Stimulated activated CD4-positive, alpha-beta T cell treated with anti-CD3 and anti-CD28 coated beads, Interleukin-1b, Interleukin-23, amount 100 ng/mL, for 24 hours (primary cell): ENCODE data around the gene FAM187B.

Experiments
- DNase-seq, 4 experiments: peaks; one replicate each; pipeline ENCODE4 v3.0.0-alpha.2; 2020; ENCODE audit warnings: low read depth in 4 of 4, low spot score in 1 of 4

The FAM187B gene

DNA sequence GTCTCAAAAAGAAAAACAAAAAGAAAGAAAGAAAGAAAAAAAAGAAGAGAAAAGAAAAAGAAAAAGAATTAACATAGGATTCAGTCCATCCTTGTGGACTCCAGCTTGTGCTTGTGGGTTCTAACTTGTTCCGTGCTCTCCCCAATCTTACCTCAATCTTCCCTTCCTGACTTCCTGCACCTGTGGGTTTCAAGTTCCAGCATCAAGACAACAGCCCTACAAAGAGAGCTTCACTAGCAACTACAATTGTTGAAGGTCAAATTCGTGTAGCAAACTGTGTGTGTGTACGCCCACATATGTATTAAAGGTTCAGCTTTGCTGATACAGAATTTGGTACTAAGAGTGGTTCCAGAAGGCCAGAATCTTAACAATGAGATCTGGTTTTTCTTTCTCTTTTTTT lies 48.7 kb downstream of the FAM187B start:
- DNase-seq = no peak

DNA sequence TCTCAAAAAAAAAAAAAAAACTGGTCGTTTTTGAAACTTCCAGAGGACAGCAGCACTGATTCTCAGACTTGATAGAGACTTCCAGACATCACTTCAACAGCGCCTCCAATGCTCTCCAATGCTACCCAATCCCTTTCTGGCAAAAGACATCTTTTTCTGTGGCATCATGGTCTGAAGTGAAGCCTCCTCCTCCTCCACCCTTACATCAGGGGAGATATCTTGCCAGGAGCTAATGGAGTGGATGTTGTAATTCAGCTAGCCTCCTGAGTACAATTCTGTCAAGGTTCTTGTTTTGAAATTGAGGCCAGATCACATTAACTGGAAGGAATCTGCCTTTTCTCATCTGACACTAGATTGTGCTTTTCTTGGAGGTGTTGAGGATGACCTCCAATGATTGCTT lies 49.8 kb downstream of the FAM187B start:
- DNase-seq = no peak

DNA sequence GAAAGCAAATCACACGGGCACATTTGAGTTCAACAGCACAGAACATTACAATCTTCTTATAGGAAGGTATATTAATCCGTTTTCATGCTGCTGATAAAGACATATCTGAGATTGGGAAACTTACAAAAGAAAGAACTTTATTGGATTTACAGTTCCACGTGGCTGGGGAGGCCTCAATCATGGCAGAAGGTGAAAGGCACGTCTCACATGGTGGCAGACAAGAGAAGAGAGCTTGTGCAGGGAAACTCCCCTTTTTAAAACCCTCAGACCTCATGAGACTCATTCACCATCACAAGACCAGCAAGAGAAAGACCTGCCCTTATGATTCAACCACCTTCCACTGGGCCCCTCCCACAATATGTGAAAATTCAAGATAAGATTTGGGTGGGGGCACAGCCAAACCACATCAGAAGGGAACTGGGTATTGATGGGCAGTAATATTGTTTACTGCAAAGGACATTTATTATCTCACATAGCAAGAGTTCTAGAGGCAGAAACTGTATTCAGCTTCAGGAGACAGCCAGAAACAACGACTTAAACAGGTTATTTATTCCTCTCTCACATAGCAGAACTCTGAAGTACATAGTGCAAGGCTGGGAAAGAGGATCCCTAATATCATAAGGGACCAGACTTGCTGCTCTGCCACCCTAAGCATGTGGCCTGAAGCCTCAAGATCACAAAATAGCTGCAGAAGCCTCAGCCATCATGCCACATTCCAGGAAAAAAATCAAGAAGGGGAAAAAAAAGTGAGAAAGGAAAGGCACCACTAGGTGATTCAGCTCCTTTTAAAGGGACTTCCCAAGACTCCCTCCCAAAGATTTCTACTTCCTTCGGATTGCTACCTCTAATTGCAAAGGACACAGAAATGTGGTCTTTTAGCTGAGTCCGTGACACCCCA lies 50.9 kb downstream of the FAM187B start:
- no peak for DNase-seq

DNA sequence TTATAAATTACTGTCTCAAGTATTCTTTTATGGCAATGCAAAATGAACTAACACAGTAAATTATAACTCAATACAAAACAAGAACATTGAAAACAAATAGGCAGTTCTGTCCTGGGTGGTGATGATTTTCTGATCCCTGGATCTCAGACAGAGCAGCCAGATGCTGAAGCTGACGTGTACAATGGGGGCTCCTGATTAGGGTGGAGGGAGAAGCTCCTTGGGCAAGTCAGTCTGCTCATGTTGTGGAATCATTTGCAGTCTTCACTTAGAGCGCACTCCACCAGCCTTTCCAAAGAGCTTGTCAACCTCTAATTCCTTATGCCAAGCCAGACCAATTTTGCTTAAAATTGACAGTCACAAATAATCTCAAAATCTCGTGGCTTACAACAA lies 52.4 kb downstream of the FAM187B start:
- DNase-seq = no peak
